ENCODE results near the gene GASK1A.

GASK1A gene

GRCh38 chr3:43080726-43081568 lies 101.8 kb downstream of the GASK1A start:
- no peak for DNase-seq (ENCODE audit: extremely low read depth in 1 of 2, low read depth in 1 of 2)

GRCh38 chr3:43081796-43082195 lies 102.7 kb downstream of the GASK1A start:
- no peak for DNase-seq (ENCODE audit: extremely low read depth in 1 of 2, low read depth in 1 of 2)

GRCh38 chr3:43082457-43082856 lies 103.3 kb downstream of the GASK1A start:
- no peak for DNase-seq (ENCODE audit: extremely low read depth in 1 of 2, low read depth in 1 of 2)

GRCh38 chr3:43086460-43087165 lies 107.5 kb downstream of the GASK1A start:
- DNase-seq (ENCODE audit: extremely low read depth in 1 of 2, low read depth in 1 of 2), result no peak

- no peak for DNase-seq (ENCODE audit: extremely low read depth in 1 of 2, low read depth in 1 of 2)
These were observed 108.2 kb downstream of the GASK1A start for GRCh38 chr3:43087249-43087776.

GRCh38 chr3:43089081-43089480 lies 110.0 kb downstream of the GASK1A start:
- DNase-seq (ENCODE audit: extremely low read depth in 1 of 2, low read depth in 1 of 2), result no peak

GRCh38 chr3:43090238-43090637 lies 111.1 kb downstream of the GASK1A start:
- no peak for DNase-seq (ENCODE audit: extremely low read depth in 1 of 2, low read depth in 1 of 2)

GRCh38 chr3:43091481-43091880 lies 112.4 kb downstream of the GASK1A start:
- no peak for DNase-seq (ENCODE audit: extremely low read depth in 1 of 2, low read depth in 1 of 2)

- no peak for DNase-seq (ENCODE audit: extremely low read depth in 1 of 2, low read depth in 1 of 2)
These were observed 113.9 kb downstream of the GASK1A start for GRCh38 chr3:43093006-43093405.

- no peak for DNase-seq (ENCODE audit: extremely low read depth in 1 of 2, low read depth in 1 of 2)
These were observed 114.9 kb downstream of the GASK1A start for GRCh38 chr3:43093974-43094373.

GRCh38 chr3:43094381-43094780 lies 115.3 kb downstream of the GASK1A start:
- no peak for DNase-seq (ENCODE audit: extremely low read depth in 1 of 2, low read depth in 1 of 2)

- DNase-seq (ENCODE audit: extremely low read depth in 1 of 2, low read depth in 1 of 2), result no peak
These were observed 115.7 kb downstream of the GASK1A start for GRCh38 chr3:43094851-43095250.

- no peak for DNase-seq (ENCODE audit: extremely low read depth in 1 of 2, low read depth in 1 of 2)
These were observed 116.3 kb downstream of the GASK1A start for GRCh38 chr3:43095370-43095769.

- no peak for DNase-seq (ENCODE audit: extremely low read depth in 1 of 2, low read depth in 1 of 2)
These were observed 117.7 kb downstream of the GASK1A start for GRCh38 chr3:43096761-43097160.

- no peak for DNase-seq (ENCODE audit: extremely low read depth in 1 of 2, low read depth in 1 of 2)
These were observed 118.4 kb downstream of the GASK1A start for GRCh38 chr3:43097400-43098080.

- no peak for DNase-seq (ENCODE audit: extremely low read depth in 1 of 2, low read depth in 1 of 2)
These were observed 119.7 kb downstream of the GASK1A start for GRCh38 chr3:43098761-43099160.

- DNase-seq (ENCODE audit: extremely low read depth in 1 of 2, low read depth in 1 of 2), result no peak
These were observed 123.8 kb downstream of the GASK1A start for GRCh38 chr3:43102773-43103480.

GRCh38 chr3:43104039-43104438 lies 124.9 kb downstream of the GASK1A start:
- no peak for DNase-seq (ENCODE audit: extremely low read depth in 1 of 2, low read depth in 1 of 2)

- no peak for DNase-seq (ENCODE audit: extremely low read depth in 1 of 2, low read depth in 1 of 2)
These were observed 125.8 kb downstream of the GASK1A start for GRCh38 chr3:43104660-43105595.
